HL-60 (cell line): ENCODE data around the gene CPXM1.

Experiments
- CTCF ChIP-seq: IDR thresholded peaks from one replicate; pipeline ENCODE4 v1.5.1; 2011; ENCODE audit warnings: low read length, control low read depth, inconsistent platforms; ENCODE audit not compliant: insufficient read depth
- GABPA ChIP-seq: IDR thresholded peaks from 2 replicates; pipeline ENCODE4 v1.6.1; 2012; ENCODE audit warnings: low read depth
- REST ChIP-seq: IDR thresholded peaks from 2 replicates; pipeline ENCODE4 v1.6.1; 2012; ENCODE audit warnings: low read depth; ENCODE audit not compliant: insufficient replicate concordance
- SPI1 ChIP-seq: IDR thresholded peaks from 2 replicates; pipeline ENCODE4 v1.6.1; 2012; ENCODE audit warnings: low read depth, mild to moderate bottlenecking, borderline replicate concordance

GRCh38 chr20:2780948-2781347 is 19.5 kb downstream of the CPXM1 start:
- TF ChIP-seq CTCF, result no peak
- TF ChIP-seq REST, result no peak
- no peak for TF ChIP-seq GABPA
- TF ChIP-seq SPI1, result no peak
